IPS-18a (cell line): ENCODE data around the gene UBE2L3.
"Not testable (repeated sequence)": the region's sequence is repeated elsewhere in the genome, so short reads cannot be mapped to it uniquely, and the experiment has no call there.

ENCODE experiments used
- H3K27ac ChIP-seq: one replicate; pipeline ENCODE4 v1.5.1; 2013; ENCODE audit warnings: low read length
- H3K27me3 ChIP-seq: one replicate; pipeline ENCODE4 v1.6.1; 2013; ENCODE audit warnings: mild to moderate bottlenecking, low read length; ENCODE audit not compliant: control insufficient read depth, insufficient read depth
- H3K36me3 ChIP-seq: one replicate; pipeline ENCODE4 v1.6.1; 2013; ENCODE audit warnings: low read depth, low read length; ENCODE audit not compliant: control insufficient read depth
- H3K4me1 ChIP-seq: one replicate; pipeline ENCODE4 v1.6.1; 2013; ENCODE audit warnings: low read depth, low read length; ENCODE audit not compliant: control insufficient read depth
- H3K4me3 ChIP-seq: one replicate; pipeline ENCODE4 v1.5.1; 2013; ENCODE audit warnings: low read length
- H3K9ac ChIP-seq: one replicate; pipeline ENCODE4 v1.6.1; 2013; ENCODE audit warnings: mild to moderate bottlenecking, low read length, moderate library complexity
- H3K9me3 ChIP-seq: one replicate; pipeline ENCODE4 v1.6.1; 2013; ENCODE audit warnings: low read depth, low read length; ENCODE audit not compliant: control insufficient read depth

Gene UBE2L3

DNA sequence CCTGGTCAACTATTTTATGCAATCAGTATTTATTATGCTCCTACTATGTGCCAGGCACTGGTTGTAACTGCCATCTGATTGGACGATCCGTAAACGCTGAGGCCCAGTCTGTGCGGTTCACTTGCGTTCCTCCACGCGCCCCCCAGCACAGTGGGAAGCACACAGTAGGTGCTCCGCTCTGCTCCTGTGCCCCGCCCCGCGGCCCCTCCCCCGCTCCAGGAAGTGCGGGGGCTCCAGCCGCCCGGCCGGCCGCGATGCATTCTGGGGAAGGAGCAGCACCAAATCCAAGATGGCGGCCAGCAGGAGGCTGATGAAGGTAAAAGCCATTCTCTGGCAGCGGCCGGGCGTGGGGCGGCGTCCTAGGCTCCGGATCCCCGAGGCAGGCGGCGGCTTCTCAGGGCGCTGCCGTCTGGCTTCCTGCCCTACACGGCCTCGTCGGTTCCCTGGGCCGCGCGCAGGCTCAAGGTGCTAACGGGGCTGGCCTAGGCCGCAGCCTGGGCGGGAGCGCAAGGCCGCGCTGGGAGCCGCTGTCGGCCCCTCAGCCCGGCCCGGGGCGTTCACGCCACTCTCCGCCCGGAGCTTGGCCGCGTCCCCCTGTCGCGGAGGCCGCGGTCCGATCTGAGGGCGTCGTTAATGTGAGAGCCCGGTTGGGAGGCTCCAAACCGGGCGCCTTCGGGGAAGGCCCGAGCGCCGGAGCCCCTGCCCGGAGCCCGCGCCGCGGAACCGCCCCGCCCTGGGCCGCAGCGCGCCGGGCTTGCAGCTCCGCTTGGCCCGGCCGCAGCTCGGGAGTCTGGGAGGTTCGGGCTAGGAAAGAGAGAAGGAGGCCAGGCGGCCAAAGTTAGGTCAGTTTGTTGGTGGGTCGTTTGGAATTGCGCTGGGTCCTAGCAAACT lies at the start of gene UBE2L3:
TSS of gene UBE2L3 (plus strand) at position 259 of the 891 bp plus-strand sequence. CDS start at position 290, 31 bp downstream.
- Histone ChIP-seq H3K4me1 (peaks cover 14% of the 10 kb centered on the region), H3K36me3 (no peaks in the 10 kb centered on the region), H3K27me3 (no peaks in the 10 kb centered on the region), H3K9me3 (no peaks in the 10 kb centered on the region), H3K9ac (peak within 1 kb of the TSS; percentile 93), H3K4me3 (peak within 1 kb of the TSS; percentile 84), H3K27ac (peak within 1 kb of the TSS; percentile 86)

DNA sequence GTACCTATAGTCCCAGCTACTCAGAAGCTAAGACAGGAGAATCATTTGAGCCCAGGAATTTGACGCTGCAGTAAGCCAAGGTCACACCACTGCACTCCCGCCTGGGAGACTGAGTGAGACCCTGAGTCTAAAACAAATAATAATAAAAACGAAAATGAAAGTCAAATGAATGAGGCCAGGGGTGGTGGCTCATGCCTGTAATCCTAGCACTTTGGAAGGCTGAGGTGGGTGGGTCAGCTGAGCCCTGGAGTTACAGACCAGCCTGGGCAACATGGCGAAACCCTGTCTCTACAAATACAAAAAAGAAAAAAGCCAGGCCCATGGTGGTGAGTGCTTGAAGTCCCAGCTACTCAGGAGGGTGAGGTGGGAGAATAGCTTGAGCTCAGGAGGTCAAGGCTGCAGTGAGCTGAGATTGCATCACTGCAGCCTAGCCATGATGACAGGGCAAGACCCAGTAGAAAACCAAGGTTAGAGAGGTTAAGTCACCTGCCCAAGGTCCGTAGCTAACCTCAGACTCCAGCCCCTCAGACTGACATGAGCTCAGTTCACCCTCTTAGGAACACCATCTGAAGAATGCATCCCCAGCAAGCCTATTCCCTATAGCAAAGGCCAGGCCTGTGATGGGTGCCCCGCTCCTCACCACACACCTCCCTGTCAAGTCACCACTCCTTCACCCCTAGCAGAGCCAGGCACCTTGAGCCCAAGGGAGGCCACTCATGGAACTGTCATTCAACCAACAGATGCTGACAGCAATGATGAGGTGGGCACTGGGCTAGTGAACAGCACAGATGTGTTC lies 40.6 kb upstream of the UBE2L3 start:
- H3K27ac ChIP-seq, H3K4me3 ChIP-seq, H3K9me3 ChIP-seq, H3K4me1 ChIP-seq, H3K36me3 ChIP-seq, H3K9ac ChIP-seq, H3K27me3 ChIP-seq: not testable (repeated sequence)

DNA sequence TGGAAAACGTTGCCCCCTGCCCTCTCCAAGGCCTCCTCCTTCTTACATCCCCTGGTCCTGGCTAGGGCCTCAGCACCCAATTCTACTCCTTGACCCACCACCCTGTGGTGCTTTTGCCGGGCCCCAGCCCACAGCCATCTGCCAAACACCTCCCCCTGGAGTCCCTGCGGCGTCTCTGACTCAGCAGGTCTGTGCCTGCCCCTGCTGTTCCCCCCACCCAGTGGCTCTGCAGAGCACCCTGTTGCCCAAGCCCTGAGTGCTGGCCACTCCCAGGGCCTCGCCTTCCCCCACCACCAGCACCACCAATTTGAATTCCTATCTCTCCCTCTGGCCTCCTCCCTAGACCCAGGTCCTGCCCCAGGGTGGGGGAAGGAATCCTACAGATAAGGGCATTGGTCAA lies 36.0 kb upstream of the UBE2L3 start:
- H3K36me3 ChIP-seq, H3K27me3 ChIP-seq, H3K27ac ChIP-seq, H3K4me3 ChIP-seq, H3K9me3 ChIP-seq, H3K9ac ChIP-seq, H3K4me1 ChIP-seq: not testable (repeated sequence)

DNA sequence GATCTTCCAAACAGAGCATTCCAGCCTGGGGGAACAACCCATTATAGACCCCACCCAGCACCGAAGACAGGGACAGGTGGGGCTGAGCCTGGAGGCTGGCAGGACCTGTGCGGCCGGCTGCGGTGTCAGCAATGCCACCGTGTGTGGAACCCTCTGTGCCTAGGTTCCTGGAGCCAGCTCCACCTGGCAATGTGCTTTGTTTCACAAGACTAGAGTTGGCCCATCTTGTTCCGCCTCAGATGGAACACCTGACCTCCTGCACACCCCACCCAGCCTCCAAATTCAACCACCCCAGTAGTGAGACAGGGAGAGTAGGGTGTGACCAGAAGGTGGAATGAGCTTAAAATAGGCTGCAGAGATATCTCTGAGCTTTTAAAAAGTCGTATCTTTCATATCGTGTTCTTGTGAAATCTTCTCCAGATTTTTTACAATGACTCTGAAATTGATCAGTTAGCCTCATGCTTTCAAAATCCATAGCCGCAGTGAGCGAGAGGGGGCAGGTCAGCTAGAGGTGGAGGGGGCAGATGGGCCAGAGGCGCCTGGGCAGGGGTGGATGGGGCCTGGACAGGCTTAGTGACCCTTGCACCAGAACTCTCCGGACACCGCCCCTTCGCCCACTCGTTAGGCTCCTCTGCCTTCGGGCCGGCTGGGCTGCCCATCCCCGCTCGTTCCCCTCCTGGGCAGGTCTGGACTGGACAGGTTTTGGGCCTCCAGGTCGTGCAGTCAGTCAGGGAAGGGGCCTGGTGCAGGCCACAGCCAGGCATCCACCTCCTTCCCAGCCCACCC lies 34.5 kb upstream of the UBE2L3 start:
- H3K36me3 ChIP-seq, H3K4me1 ChIP-seq, H3K9ac ChIP-seq, H3K4me3 ChIP-seq, H3K9me3 ChIP-seq, H3K27me3 ChIP-seq, H3K27ac ChIP-seq: not testable (repeated sequence)

DNA sequence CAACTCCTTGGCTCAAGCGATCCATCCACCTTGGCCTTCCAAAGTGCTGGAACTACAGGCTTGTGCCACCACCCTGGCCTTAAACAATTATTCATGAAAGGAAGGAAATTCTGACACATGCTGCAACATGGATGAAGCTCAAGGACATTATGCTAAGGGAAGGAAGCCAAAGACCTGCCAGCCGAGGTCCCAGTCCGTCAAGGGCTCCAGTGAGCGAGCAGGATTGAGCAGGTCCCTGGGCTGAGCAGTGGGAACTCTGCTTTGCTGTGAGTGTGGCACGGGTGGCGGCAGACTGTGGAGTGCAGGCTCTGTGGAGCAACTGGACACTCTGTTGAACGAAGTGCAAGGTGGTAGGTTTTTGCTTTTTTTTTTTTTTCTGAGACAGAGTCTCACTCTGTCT lies 27.7 kb upstream of the UBE2L3 start:
- H3K27me3 ChIP-seq: not testable (repeated sequence)

DNA sequence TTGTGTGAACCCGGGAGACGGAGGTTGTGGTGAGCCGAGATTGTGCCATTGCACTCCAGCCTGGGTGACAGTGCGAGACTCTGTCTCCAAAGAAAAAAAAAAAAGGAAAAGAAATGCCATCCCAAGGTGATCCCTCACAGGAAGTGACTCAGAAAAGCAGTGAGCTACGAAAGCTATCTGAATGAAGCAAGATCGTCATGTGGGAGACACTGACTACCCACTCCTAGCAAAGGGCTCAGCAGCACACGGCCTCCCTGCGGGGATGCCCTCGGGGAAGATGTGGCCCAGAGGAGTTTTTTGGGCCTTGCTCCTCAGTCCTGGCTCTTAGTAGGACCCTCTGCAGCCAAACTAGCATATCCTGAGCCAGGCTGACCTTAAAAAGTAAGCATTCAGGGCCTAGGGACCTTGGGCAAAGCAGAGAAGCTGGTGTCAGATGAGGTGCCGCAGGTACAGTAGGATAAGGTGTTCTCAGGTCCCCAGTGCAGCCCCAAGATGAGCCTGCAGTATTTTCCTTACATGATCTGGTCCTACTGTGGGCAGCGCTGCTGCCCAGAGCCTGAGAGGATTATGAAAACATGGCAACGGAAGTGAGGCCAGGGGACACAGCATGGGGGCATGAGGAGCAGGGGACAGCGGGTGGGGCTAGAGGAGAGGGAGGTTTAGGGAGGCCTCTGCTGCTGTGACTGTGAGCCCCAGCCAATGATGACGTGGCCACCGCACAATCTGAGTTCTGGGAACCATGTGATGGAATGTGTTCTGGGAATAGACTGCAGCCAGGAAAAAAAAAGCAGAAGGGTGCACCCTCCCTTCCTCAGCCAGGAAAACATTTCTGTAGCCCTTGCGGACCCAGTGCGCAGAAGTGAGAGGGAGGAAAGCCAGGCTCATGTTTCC lies 22.8 kb upstream of the UBE2L3 start:
- H3K36me3 ChIP-seq, H3K27me3 ChIP-seq, H3K9me3 ChIP-seq, H3K4me1 ChIP-seq, H3K9ac ChIP-seq, H3K27ac ChIP-seq, H3K4me3 ChIP-seq: not testable (repeated sequence)

More for the DNA sequence above, 27.7 kb upstream of the UBE2L3 start:
- not testable (repeated sequence) for H3K4me1 ChIP-seq, H3K9ac ChIP-seq, H3K27ac ChIP-seq, H3K4me3 ChIP-seq, H3K9me3 ChIP-seq, H3K36me3 ChIP-seq

DNA sequence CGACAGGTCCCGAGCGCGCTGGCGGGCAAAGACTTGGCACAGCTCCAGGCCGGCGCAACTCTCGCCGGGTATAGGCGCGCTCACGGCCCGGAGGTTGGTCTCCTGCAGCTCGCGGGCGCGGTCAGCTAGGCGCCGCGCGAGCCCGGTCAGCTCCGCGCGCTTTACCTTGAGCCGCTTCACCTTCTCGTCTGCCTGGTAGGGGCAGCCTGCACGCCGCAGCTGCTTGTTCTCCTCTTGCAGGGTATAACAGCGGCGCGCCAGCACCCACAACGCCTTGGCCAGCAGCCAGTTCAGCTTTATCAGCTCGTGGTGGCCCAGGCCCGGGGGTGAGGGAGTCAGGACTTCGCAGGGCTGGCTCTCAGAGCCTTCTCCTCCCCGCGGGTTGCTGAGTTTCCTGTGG lies 18.0 kb upstream of the UBE2L3 start:
- H3K9me3 ChIP-seq, H3K36me3 ChIP-seq, H3K27me3 ChIP-seq, H3K9ac ChIP-seq, H3K4me3 ChIP-seq, H3K4me1 ChIP-seq, H3K27ac ChIP-seq: not testable (repeated sequence)

DNA sequence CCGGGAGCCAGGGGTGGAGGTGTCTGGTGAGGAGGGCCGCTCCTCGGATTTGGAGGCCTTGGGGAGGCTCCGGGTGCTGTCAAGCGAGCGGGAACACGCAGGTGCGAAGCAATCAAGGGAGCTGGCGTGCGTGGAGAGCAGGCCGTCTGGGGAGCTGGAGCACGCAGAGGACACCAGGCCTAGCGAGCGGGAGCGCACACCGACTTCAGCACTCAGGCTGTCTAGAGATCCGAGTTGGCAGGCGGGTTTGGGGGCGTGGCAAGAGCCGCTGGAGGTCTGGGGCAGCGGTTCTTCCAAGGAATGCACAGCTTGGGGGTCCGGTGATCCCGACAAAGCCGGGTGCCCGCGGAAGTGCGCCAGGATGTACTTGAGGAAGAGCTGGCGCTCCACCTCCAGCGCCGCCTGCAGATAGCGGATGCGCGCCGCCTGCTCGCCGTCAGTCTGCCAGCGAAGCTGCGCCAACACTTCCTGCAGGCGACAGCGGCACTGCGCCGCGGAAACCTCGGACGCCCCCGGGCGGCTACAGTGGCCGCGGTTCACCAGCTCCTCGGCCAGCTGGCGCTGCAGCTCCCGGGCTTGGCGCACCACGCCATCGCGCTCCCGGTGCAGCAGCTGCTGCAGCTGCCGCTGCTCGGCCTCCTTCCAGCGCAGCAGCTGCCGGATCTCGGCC lies 17.4 kb upstream of the UBE2L3 start:
- not testable (repeated sequence) for H3K36me3 ChIP-seq, H3K4me1 ChIP-seq, H3K27ac ChIP-seq, H3K9ac ChIP-seq, H3K27me3 ChIP-seq, H3K9me3 ChIP-seq, H3K4me3 ChIP-seq

DNA sequence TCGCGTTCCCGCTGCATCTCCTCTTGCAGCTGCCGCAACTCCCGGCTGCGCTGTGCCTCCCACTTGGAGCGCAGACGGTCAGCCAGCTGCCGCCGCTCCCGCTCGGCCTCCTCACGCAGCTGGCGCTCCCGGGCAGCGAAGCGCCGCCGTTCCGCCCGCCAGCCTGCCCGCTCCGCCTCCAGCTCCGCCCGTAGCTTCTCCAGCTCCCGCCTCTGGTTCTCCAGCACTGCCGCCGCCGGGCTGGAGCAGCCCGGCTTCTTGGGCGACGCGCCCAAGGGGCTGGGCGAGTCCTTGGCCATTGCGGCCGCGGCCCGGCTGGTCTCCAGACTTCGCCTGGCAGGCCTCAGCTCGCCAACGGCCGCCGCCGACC lies 16.9 kb upstream of the UBE2L3 start:
- not testable (repeated sequence) for H3K4me1 ChIP-seq, H3K4me3 ChIP-seq, H3K27ac ChIP-seq, H3K9ac ChIP-seq, H3K9me3 ChIP-seq, H3K36me3 ChIP-seq, H3K27me3 ChIP-seq

DNA sequence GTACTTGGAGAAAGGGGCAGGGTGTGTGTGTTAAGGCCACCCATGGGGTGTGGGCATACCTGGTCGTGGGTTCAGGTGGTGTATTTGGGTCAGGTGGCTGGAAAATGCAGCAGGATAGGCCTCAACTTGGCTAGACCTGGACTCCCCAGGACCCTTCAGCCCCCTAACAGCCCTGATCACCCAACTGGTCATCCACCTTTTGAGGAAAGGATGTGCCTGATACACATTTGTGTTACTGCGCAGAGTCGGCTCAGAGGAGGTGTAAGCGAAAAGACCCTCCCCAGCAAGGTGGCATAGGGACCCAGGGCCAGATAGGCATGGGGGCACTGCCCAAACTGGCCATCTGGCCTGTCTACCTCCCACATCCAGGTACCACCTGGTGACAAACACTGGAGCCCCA lies 16.2 kb upstream of the UBE2L3 start, which contains the start of gene RIMBP3C:
TSS of gene RIMBP3C (minus strand) at position 101 of the 400 bp plus-strand sequence. CDS start 485 bp downstream, outside the sequence.
- not testable (repeated sequence) for H3K4me3 ChIP-seq, H3K27ac ChIP-seq, H3K9me3 ChIP-seq, H3K4me1 ChIP-seq, H3K36me3 ChIP-seq, H3K27me3 ChIP-seq, H3K9ac ChIP-seq
